HL-60 (cell line): Measurements from ENCODE around the gene BRD4.

Source experiments
- GABPA ChIP-seq: IDR thresholded peaks from 2 replicates; pipeline ENCODE4 v1.6.1; 2012; ENCODE audit warnings: low read depth
- SPI1 ChIP-seq: IDR thresholded peaks from 2 replicates; pipeline ENCODE4 v1.6.1; 2012; ENCODE audit warnings: low read depth, mild to moderate bottlenecking, borderline replicate concordance
- TF ChIP-seq, protein P1 (sequence below): IDR thresholded peaks from one replicate; pipeline ENCODE4 v1.5.1; 2011; ENCODE audit warnings: low read length, control low read depth, inconsistent platforms; ENCODE audit not compliant: insufficient read depth

DNA sequence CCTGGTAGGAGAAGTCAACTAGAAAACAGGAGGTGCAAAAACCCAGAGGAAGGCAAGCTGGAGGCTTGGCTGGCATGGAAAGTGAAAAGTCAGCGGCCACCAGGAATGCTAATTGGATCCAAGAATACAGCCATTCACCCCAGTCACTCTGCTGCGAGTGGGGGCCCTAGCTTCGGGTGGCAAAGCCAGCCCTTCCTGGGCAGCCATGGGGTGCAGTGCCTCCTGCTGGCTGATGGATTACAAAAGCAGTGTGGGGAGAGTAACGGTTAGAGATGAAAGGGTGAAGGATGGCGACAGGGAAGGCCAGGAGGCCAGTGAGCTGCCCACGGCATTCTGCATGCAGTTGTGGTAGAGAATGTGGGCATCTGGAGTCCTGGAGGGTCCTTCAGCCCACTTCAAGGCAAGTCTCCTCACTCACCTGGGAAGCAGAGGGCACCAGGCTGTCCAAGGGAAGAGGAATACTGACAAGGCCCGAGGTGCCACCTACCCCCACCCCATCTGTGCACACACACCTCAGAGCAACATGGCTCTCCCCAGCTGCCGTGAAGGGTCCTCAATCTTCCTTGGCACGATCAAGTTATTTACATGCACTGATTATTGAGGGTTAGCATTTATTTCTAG lies 79.8 kb downstream of the BRD4 start:
- TF ChIP-seq, protein P1, sequence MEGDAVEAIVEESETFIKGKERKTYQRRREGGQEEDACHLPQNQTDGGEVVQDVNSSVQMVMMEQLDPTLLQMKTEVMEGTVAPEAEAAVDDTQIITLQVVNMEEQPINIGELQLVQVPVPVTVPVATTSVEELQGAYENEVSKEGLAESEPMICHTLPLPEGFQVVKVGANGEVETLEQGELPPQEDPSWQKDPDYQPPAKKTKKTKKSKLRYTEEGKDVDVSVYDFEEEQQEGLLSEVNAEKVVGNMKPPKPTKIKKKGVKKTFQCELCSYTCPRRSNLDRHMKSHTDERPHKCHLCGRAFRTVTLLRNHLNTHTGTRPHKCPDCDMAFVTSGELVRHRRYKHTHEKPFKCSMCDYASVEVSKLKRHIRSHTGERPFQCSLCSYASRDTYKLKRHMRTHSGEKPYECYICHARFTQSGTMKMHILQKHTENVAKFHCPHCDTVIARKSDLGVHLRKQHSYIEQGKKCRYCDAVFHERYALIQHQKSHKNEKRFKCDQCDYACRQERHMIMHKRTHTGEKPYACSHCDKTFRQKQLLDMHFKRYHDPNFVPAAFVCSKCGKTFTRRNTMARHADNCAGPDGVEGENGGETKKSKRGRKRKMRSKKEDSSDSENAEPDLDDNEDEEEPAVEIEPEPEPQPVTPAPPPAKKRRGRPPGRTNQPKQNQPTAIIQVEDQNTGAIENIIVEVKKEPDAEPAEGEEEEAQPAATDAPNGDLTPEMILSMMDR, result no peak
- TF ChIP-seq SPI1 (no peak), GABPA (no peak)
